Epithelial cell of proximal tubule (primary cell): Measurements from ENCODE around the gene DENND5B. TPM values are rescaled to one million over a fixed set of nuclear protein-coding genes. Genes with fewer than 3 reads are reported as not detected.
"Not testable (repeated sequence)": the region's sequence is repeated elsewhere in the genome, so short reads cannot be mapped to it uniquely, and the experiment has no call there.

Experiments
- DNase-seq: peaks from one replicate; pipeline ENCODE4 v3.0.0-alpha.2; 2011; ENCODE audit warnings: low read depth
- H3K4me3 ChIP-seq: 2 replicates; pipeline ENCODE4 v1.5.1; 2011; ENCODE audit warnings: low read depth, mild to moderate bottlenecking, low read length
- CTCF ChIP-seq: conservative IDR thresholded peaks from 2 replicates; pipeline ENCODE4 v1.5.1; 2012; ENCODE audit warnings: low read depth, mild to moderate bottlenecking, low read length
- total RNA-seq: library from RNA; depleted of rRNA; stranded (reverse); fragments of >200 nt; gene quantifications from 2 replicates; pipeline ENCODE4 v1.2.3, GENCODE V29; 2015

DENND5B gene
- total RNA-seq, 1 donor from 2014 or later, result 8.6 TPM

- no peak overlapping the region for H3K4me3 ChIP-seq
- DNase-seq, result no peak
- no peak for TF ChIP-seq CTCF
Observed at GRCh38 chr12:31476437-31476836, 114.5 kb downstream of the DENND5B start.

GRCh38 chr12:31475610-31476009 is 115.3 kb downstream of the DENND5B start:
- DNase-seq, H3K4me3 ChIP-seq: not testable (repeated sequence)

GRCh38 chr12:31474751-31475150 is 116.2 kb downstream of the DENND5B start:
- H3K4me3 ChIP-seq, result no peak overlapping the region
- no peak for DNase-seq
- no peak for TF ChIP-seq CTCF

GRCh38 chr12:31471823-31472222 is 119.1 kb downstream of the DENND5B start:
- DNase-seq, result no peak
- no peak overlapping the region for H3K4me3 ChIP-seq
- no peak for TF ChIP-seq CTCF

- H3K4me3 ChIP-seq, result no peak overlapping the region
- TF ChIP-seq CTCF, result no peak
- no peak for DNase-seq
Observed at GRCh38 chr12:31471051-31471450, 119.9 kb downstream of the DENND5B start.

GRCh38 chr12:31470459-31470858 is 120.5 kb downstream of the DENND5B start:
- no peak for TF ChIP-seq CTCF
- no peak for DNase-seq
- no peak overlapping the region for H3K4me3 ChIP-seq

- no peak overlapping the region for H3K4me3 ChIP-seq
- no peak for DNase-seq
- TF ChIP-seq CTCF, result no peak
Observed at GRCh38 chr12:31466768-31467167, 124.2 kb downstream of the DENND5B start.

GRCh38 chr12:31465002-31465401 is 125.9 kb downstream of the DENND5B start:
- TF ChIP-seq CTCF, result no peak
- no peak for DNase-seq
- H3K4me3 ChIP-seq, result no peak overlapping the region
